ENCODE results near the gene NPY4R2.
"Not testable (repeated sequence)": the region's sequence is repeated elsewhere in the genome, so short reads cannot be mapped to it uniquely, and the experiment has no call there.

GRCh38 chr10:47884934-47885333 lies 33.5 kb upstream of the NPY4R2 start:
- not testable (repeated sequence) for TF ChIP-seq CDX4 (CRISPR knock-in tag; IDR thresholded peaks at IDR 0.05; ENCODE audit: borderline replicate concordance); TCF7 (CRISPR knock-in tag; IDR thresholded peaks at IDR 0.05; ENCODE audit: low read depth)
- TF ChIP-seq, protein P1, sequence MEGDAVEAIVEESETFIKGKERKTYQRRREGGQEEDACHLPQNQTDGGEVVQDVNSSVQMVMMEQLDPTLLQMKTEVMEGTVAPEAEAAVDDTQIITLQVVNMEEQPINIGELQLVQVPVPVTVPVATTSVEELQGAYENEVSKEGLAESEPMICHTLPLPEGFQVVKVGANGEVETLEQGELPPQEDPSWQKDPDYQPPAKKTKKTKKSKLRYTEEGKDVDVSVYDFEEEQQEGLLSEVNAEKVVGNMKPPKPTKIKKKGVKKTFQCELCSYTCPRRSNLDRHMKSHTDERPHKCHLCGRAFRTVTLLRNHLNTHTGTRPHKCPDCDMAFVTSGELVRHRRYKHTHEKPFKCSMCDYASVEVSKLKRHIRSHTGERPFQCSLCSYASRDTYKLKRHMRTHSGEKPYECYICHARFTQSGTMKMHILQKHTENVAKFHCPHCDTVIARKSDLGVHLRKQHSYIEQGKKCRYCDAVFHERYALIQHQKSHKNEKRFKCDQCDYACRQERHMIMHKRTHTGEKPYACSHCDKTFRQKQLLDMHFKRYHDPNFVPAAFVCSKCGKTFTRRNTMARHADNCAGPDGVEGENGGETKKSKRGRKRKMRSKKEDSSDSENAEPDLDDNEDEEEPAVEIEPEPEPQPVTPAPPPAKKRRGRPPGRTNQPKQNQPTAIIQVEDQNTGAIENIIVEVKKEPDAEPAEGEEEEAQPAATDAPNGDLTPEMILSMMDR (IDR thresholded peaks at IDR 0.05): not testable (repeated sequence)

Measured in WTC11 (cell line).